GM12873 (cell line): ENCODE data around the gene NAT8L.

Experiments used
- TF ChIP-seq, protein P1 (sequence below): IDR thresholded peaks from 2 replicates; pipeline ENCODE4 v1.5.1; 2012; ENCODE audit warnings: low read depth, mild to moderate bottlenecking, moderate library complexity, low read length, control low read depth; ENCODE audit not compliant: insufficient read depth; ENCODE audit errors: missing control alignments

The NAT8L gene

DNA sequence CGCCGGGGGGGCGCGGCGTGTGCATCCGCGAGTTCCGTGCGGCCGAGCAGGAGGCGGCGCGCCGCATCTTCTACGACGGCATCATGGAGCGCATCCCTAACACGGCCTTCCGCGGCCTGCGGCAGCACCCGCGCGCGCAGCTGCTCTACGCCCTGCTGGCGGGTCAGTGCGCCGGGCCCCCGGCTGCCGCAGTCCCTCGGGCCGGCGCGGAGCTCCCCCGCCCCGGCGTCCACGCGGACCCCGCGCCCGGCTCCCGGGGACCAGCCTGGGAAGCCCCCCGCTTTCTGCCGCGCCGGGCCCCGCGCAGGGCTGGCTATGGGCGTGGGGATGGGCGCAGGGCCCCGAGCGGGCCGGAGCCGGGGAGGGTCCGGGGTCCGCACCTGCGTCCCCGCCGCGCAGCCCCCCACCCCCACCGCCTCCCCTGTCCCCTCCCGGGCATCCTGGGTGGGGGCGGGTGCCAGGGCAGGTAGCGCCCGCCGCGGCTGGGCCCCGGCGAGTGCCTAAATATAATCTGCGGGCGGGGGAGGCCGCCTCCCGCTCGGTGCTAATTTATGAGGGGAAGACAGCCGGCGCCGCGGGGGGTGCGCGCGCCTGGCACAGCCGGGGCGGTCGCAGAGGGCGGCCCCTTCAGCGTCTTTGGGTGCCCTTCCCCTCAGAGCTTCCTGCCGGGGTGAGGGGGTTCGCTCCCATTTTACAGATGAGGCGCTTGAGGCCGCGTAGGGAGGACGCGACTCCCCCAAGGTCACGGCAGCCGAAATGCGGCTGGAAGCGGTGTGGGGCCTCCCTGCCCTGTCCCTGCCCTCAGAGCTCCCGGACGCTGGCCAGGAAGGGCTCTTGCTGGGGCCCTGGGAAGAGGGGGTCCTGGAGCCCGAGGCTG lies 837 bp downstream of the NAT8L start:
- TF ChIP-seq, protein P1, sequence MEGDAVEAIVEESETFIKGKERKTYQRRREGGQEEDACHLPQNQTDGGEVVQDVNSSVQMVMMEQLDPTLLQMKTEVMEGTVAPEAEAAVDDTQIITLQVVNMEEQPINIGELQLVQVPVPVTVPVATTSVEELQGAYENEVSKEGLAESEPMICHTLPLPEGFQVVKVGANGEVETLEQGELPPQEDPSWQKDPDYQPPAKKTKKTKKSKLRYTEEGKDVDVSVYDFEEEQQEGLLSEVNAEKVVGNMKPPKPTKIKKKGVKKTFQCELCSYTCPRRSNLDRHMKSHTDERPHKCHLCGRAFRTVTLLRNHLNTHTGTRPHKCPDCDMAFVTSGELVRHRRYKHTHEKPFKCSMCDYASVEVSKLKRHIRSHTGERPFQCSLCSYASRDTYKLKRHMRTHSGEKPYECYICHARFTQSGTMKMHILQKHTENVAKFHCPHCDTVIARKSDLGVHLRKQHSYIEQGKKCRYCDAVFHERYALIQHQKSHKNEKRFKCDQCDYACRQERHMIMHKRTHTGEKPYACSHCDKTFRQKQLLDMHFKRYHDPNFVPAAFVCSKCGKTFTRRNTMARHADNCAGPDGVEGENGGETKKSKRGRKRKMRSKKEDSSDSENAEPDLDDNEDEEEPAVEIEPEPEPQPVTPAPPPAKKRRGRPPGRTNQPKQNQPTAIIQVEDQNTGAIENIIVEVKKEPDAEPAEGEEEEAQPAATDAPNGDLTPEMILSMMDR: no peak

DNA sequence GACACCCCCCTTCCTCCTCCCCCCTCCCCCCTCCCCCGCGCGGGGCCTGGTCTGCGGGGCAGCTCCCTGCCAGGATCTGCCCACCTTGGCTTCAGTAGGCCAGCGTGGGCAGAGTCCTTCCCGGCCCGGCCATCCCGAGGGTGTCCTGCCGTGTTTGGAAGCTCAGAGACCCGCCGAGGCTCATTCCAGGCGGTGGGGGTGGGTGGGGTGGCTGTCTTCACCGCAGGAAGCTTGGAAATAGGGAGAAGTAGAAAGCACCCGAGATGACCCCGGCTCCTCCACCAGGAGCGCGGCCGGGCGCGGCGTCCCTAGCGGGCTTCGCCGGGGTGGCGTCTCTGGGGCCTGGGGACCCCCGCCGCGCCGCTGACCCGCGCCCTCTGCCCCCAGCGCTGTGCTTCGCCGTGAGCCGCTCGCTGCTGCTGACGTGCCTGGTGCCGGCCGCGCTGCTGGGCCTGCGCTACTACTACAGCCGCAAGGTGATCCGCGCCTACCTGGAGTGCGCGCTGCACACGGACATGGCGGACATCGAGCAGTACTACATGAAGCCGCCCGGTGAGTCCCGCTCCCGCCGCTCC lies 1.6 kb downstream of the NAT8L start:
- TF ChIP-seq, protein P1: no peak

- TF ChIP-seq, protein P1: no peak
These were observed 2.3 kb downstream of the NAT8L start for GRCh38 chr4:2061186-2062131.

- TF ChIP-seq, protein P1: no peak
These were observed 3.2 kb downstream of the NAT8L start for GRCh38 chr4:2062168-2062807.

- TF ChIP-seq, protein P1: no peak
These were observed 3.8 kb downstream of the NAT8L start for GRCh38 chr4:2062808-2063524.

GRCh38 chr4:2063557-2064275 lies 4.6 kb downstream of the NAT8L start:
- TF ChIP-seq, protein P1: no peak
